Natural killer cell treated with Interleukin-12 subunit alpha and Interleukin-12 subunit beta and Interleukin-15 and Interleukin-18, amount 100 ng/mL, for 72 hours (primary cell): ENCODE measurements around the gene GLB1L2. TPM values are rescaled to one million over a fixed set of nuclear protein-coding genes. Genes with fewer than 3 reads are reported as not detected.

Experiments
- ATAC-seq, 2 donors: fragments of 150-1000 bp; cut with Tn5 transposase in 1 of 2; sonication (Bioruptor Pico), chemical (Tn5 transposase) in 1 of 2; 2 replicates each; pipeline ENCODE4 v1.10.0; 2021
- DNase-seq: peaks from one replicate; pipeline ENCODE4 v3.0.0; 2022; ENCODE audit warnings: low spot score
- H3K27ac Mint-ChIP-seq, 2 donors: 1 replicate in 1 of 2; 2 replicates in 1 of 2; pipeline ENCODE4 v1.8.0; 2022; ENCODE audit warnings: mixed read lengths in 2 of 2, mild to moderate bottlenecking in 1 of 2, moderate library complexity in 1 of 2
- H3K27me3 Mint-ChIP-seq, 2 donors: 1 replicate in 1 of 2; 2 replicates in 1 of 2; pipeline ENCODE4 v1.8.0; 2022; ENCODE audit warnings: mixed read lengths in 2 of 2
- H3K36me3 Mint-ChIP-seq: one replicate; pipeline ENCODE4 v1.8.0; 2022; ENCODE audit warnings: mixed read lengths
- H3K4me1 Mint-ChIP-seq, 2 donors: 1 replicate in 1 of 2; 2 replicates in 1 of 2; pipeline ENCODE4 v1.8.0; 2022; ENCODE audit warnings: low read depth in 2 of 2, mixed read lengths in 2 of 2, mild to moderate bottlenecking in 1 of 2
- H3K4me3 Mint-ChIP-seq: one replicate; pipeline ENCODE4 v1.8.0; 2022; ENCODE audit warnings: mixed read lengths
- H3K9me3 Mint-ChIP-seq: 2 replicates; pipeline ENCODE4 v1.8.0; 2022; ENCODE audit warnings: mixed read lengths
- total RNA-seq, 2 donors: library from RNA; stranded (reverse); gene quantifications; one replicate each; pipeline ENCODE4 v1.2.3, GENCODE V29; 2022

Gene GLB1L2
- total RNA-seq, 2 donors from 2014 or later, result 1.7 to 15.0 TPM

- ATAC-seq, result no peak
- DNase-seq, result no peak
- no peaks in the 10 kb centered on the region for H3K36me3 Mint-ChIP-seq
- no peaks in the 10 kb centered on the region for H3K9me3 Mint-ChIP-seq
- no peak overlapping the region for H3K4me3 Mint-ChIP-seq
- H3K27me3 Mint-ChIP-seq, result no peaks in the 10 kb centered on the region
- peaks cover 31 to 36% of the 10 kb centered on the region in 2 donors for H3K4me1 Mint-ChIP-seq
- H3K27ac Mint-ChIP-seq, result no peak overlapping the region
These were observed 14.6 kb downstream of the GLB1L2 start for GRCh38 chr11:134346101-134346975.

DNA sequence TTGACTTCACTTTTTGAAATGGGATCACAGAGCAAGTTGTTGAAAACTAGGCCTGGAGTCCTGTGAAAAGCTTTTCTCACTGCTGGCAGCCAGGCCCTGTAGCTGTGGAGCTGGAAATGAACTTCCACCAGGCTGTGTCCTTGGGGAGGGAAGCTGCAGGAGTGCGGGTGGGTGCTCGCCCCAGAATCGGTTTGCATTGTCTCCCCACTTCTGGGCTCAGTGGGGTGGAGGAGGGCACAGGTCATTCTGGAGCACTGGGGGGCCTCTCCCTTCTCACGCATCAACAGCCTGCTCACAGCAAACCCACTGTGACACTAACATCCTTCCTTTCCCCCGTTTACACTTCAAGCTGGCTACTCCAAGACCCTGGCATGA, 15.2 kb downstream of the GLB1L2 start:
- no peak overlapping the region for H3K27ac Mint-ChIP-seq
- no peaks in the 10 kb centered on the region for H3K9me3 Mint-ChIP-seq
- peaks cover 31 to 36% of the 10 kb centered on the region in 2 donors for H3K4me1 Mint-ChIP-seq
- no peak for DNase-seq
- no peaks in the 10 kb centered on the region for H3K27me3 Mint-ChIP-seq
- H3K4me3 Mint-ChIP-seq, result no peak overlapping the region
- ATAC-seq, result no peak
- H3K36me3 Mint-ChIP-seq, result no peaks in the 10 kb centered on the region

GRCh38 chr11:134347441-134347840, 15.7 kb downstream of the GLB1L2 start:
- Mint-ChIP-seq H3K4me1 (peaks cover 31 to 36% of the 10 kb centered on the region in 2 donors), H3K9me3 (no peaks in the 10 kb centered on the region), H3K27ac (no peak overlapping the region), H3K4me3 (no peak overlapping the region), H3K27me3 (no peaks in the 10 kb centered on the region), H3K36me3 (no peaks in the 10 kb centered on the region)
- ATAC-seq (no peak), DNase-seq (no peak)

GRCh38 chr11:134349109-134349801, 17.5 kb downstream of the GLB1L2 start:
- Mint-ChIP-seq H3K27ac (peak overlapping the region; percentile 24 to 61), H3K36me3 (no peaks in the 10 kb centered on the region), H3K4me3 (peak overlapping the region; percentile 57), H3K4me1 (peaks cover 31 to 36% of the 10 kb centered on the region in 2 donors), H3K9me3 (no peaks in the 10 kb centered on the region), H3K27me3 (no peaks in the 10 kb centered on the region)
- DNase-seq (no peak), ATAC-seq (peak; percentile 59 to 74)

- peak overlapping the region in 1 of 2 donors; percentile 61 for H3K27ac Mint-ChIP-seq
- no peaks in the 10 kb centered on the region for H3K36me3 Mint-ChIP-seq
- DNase-seq (no peak), ATAC-seq (no peak)
- peaks cover 0 to 1% of the 10 kb centered on the region in 2 donors for H3K27me3 Mint-ChIP-seq
- no peaks in the 10 kb centered on the region for H3K9me3 Mint-ChIP-seq
- H3K4me1 Mint-ChIP-seq, result peaks cover 31 to 36% of the 10 kb centered on the region in 2 donors
- H3K4me3 Mint-ChIP-seq, result peak overlapping the region; percentile 57
These were observed 18.1 kb downstream of the GLB1L2 start for GRCh38 chr11:134349802-134350355.

DNA sequence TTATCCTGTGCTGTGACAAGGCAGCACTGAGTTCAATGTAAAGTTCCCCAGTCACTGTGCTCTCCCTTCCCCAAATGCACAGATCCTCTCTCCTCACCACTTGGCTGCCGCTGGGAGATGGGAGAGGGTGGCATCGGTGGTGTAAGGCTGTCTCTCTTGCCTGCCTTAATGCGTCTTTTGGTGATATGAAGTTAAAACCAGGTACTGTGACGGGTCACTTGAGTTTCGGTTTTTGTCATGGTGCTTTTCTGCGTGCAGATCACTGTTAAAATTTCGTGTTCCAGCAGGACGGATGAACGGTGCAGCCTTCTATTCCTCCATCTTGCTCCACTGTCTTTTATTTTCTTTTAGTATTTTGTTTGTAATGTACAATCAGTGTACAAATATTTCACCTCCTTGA, 18.6 kb downstream of the GLB1L2 start:
- Mint-ChIP-seq H3K4me1 (peaks cover 31 to 36% of the 10 kb centered on the region in 2 donors), H3K27ac (peak overlapping the region in 1 of 2 donors; percentile 61), H3K4me3 (peak overlapping the region; percentile 57), H3K27me3 (peaks cover 0 to 5% of the 10 kb centered on the region in 2 donors), H3K9me3 (no peaks in the 10 kb centered on the region), H3K36me3 (no peaks in the 10 kb centered on the region)
- peak in 1 of 2 donors; percentile 60 for ATAC-seq
- DNase-seq, result no peak

DNA sequence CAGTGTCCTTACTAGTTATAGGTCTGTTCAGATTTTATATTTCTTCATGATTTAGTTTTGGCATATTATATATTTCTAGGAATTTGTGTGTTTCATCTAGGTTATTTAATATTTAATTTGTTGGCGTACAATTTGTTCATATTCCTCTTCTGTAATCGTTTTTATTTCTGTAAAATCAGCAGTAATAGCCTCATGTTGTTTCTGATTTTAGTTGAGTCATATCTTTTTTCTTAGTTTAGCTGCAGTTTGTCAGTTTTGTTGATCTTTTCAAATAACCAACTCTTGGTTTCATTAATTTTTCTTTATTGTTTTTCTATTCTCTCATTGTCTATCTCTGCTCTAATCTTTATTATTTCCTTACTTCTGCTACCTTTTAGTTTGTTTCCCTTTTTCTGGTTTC, 20.3 kb downstream of the GLB1L2 start:
- ATAC-seq (no peak), DNase-seq (no peak)
- Mint-ChIP-seq H3K4me3 (no peak overlapping the region), H3K27ac (no peak overlapping the region), H3K36me3 (no peaks in the 10 kb centered on the region), H3K27me3 (peaks cover 0 to 8% of the 10 kb centered on the region in 2 donors), H3K4me1 (peaks cover 27 to 30% of the 10 kb centered on the region in 2 donors), H3K9me3 (no peaks in the 10 kb centered on the region)

GRCh38 chr11:134355136-134355535, 23.3 kb downstream of the GLB1L2 start:
- DNase-seq (no peak), ATAC-seq (no peak)
- Mint-ChIP-seq H3K27ac (peak overlapping the region in 1 of 2 donors; percentile 12), H3K27me3 (peaks cover 0 to 14% of the 10 kb centered on the region in 2 donors), H3K4me1 (peaks cover 16 to 18% of the 10 kb centered on the region in 2 donors), H3K36me3 (no peaks in the 10 kb centered on the region), H3K9me3 (no peaks in the 10 kb centered on the region), H3K4me3 (no peak overlapping the region)

- Mint-ChIP-seq H3K9me3 (no peaks in the 10 kb centered on the region), H3K27ac (no peak overlapping the region), H3K36me3 (no peaks in the 10 kb centered on the region), H3K4me3 (no peak overlapping the region), H3K27me3 (peaks cover 0 to 15% of the 10 kb centered on the region in 2 donors), H3K4me1 (peaks cover 12 to 15% of the 10 kb centered on the region in 2 donors)
- no peak for DNase-seq
- no peak for ATAC-seq
These were observed 23.9 kb downstream of the GLB1L2 start for GRCh38 chr11:134355656-134356055.

DNA sequence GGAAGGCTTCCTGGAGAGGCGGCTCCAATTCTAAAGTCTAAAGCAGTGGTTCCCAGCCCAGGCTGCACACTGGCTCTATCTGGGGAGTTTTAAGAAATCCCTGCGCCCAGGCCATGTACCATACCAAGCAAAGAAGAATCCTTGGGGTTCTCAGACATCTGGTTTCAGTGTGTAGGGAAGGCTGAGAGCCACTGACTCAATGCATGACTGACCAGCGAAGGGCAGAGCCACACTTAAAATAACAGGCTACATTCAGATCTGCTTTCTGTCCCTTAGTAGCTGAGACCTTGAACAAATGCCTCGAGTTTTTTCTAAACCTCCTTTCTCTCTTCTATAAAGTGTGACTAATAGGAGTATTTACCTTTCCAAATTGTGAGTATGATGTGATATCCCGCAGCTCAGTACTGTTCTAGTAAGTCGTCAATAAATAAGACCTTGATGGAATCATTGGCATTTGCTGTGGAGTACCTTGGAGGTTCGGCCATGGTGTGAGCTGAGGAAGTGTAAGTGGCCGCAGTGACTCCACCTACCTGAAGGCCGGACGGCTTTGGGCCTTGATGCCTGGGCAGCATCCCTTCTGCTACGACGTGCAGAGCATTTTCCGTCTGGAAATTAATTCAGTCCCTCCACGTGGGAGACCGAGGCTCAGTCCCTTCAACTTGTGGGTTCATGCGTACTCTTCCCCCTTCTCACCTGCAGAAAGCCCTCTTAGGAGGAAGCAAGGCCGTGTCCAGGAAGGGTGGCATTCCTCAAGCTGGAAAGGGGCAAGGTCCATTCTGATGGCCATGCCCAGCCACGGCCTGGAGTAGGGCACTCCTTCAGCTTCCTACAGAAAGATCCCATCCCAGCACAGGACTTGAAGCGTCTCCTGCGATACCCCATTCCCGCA, 25.1 kb downstream of the GLB1L2 start:
- no peak overlapping the region for H3K27ac Mint-ChIP-seq
- ATAC-seq (no peak), DNase-seq (no peak)
- peaks cover 5 to 19% of the 10 kb centered on the region in 2 donors for H3K27me3 Mint-ChIP-seq
- no peaks in the 10 kb centered on the region for H3K9me3 Mint-ChIP-seq
- no peaks in the 10 kb centered on the region for H3K36me3 Mint-ChIP-seq
- H3K4me3 Mint-ChIP-seq, result no peak overlapping the region
- H3K4me1 Mint-ChIP-seq, result peaks cover 10% of the 10 kb centered on the region in 2 donors

DNA sequence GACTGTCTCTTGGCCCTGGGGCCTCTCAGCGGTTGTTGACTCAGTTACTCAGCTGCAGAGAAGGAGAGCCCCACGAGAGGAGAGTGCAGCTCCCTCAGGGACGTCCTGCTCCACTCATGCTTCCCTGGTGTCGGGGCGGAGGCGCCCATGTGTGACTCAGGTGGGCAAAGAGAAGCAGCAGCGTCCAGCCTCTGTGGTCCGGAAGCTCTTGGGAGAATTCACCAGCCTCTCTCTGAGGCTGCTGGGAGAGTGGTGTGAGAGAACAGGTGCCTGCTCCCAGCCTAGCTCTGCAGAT, 25.7 kb downstream of the GLB1L2 start:
- peaks cover 10 to 12% of the 10 kb centered on the region in 2 donors for H3K4me1 Mint-ChIP-seq
- peaks cover 9 to 21% of the 10 kb centered on the region in 2 donors for H3K27me3 Mint-ChIP-seq
- no peak overlapping the region for H3K4me3 Mint-ChIP-seq
- no peak for DNase-seq
- no peaks in the 10 kb centered on the region for H3K36me3 Mint-ChIP-seq
- no peaks in the 10 kb centered on the region for H3K9me3 Mint-ChIP-seq
- no peak overlapping the region for H3K27ac Mint-ChIP-seq
- no peak for ATAC-seq

DNA sequence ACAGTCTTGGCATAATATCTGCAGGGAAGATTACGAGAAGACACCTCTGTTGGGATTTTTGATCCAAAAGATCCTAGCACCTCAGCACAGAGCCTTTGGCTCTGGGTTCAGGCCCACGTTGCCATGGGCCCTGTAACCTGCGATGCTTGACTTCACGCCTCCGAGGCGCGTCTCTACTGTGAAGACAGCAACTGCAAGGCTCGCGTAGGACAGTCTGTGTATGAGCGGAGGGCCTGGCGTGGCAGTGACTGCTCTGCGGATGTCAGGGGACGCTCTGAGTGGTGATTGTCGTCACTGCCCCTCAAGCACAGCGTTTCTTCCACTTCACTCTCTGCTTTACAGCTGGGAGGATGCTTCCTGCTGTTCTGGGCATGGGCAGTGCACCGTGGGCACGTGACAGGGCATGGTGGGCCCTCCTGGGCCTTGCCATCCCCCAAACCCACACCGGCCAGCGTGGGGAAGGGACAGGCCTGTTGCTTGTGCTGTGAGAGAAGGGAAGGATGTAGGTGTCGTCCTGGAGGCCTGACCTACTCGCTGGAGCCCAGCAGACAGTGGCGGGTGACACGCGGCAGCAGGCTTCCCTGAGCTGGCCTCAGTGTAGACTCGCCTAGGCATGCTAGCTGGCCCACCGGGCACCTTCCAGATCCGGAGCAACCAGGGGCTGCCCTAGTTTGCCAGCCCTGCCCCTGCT, 26.5 kb downstream of the GLB1L2 start:
- Mint-ChIP-seq H3K9me3 (no peaks in the 10 kb centered on the region), H3K27me3 (peaks cover 9 to 21% of the 10 kb centered on the region in 2 donors), H3K36me3 (no peaks in the 10 kb centered on the region), H3K4me1 (peaks cover 10 to 12% of the 10 kb centered on the region in 2 donors), H3K27ac (no peak overlapping the region), H3K4me3 (no peak overlapping the region)
- ATAC-seq (no peak), DNase-seq (no peak)
